NCI-H82 treated with DMSO at 0.1 percent for 48 hours (cell line): ENCODE results near the gene FOXP1.

Source experiments
- DNase-seq: peaks from one replicate; lab custom pipeline; 2025; ENCODE audit not compliant: unreplicated experiment; lab: John Stamatoyannopoulos, UW

Gene FOXP1

DNA sequence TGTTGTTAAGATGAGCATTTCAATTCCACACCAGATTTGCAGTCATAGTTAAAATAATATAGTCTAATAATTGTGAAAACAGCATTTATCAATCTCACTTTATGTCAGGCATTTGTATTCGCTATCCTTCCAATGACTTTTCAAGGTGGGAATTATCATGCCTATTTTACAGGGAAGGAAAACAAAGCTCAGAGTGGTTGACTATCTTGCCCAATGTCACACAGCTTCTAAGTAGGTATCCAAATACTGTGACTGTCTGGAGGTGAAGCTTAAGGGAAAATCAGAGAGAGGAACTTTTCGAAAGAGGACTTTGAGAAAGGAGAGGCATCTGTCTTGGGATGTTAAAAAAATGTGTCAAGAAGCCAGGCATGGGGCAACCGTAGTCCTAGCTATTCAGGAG lies 443.1 kb downstream of the FOXP1 start:
- DNase-seq = no peak

- DNase-seq = no peak
These were observed 444.0 kb downstream of the FOXP1 start for GRCh38 chr3:71139496-71139895.

DNA sequence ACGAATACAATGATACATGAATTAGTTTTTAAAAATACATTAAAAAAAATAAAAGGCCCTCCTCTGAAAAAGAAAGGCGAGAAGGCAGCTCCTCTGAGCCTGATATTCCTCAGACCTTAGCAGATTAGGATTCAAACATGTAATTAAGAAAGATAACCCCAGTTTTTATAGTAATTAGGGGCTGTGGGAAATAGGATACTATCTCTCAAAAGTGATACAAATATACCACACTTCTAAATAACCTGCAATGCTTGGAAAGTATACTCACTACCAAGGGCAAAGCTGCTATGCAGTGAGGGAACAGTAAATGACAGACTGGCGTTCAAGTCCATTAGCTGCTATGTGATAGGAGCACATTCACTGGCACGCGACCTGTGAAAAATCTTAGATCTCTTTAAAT lies 445.1 kb downstream of the FOXP1 start:
- DNase-seq = peak; percentile 31

DNA sequence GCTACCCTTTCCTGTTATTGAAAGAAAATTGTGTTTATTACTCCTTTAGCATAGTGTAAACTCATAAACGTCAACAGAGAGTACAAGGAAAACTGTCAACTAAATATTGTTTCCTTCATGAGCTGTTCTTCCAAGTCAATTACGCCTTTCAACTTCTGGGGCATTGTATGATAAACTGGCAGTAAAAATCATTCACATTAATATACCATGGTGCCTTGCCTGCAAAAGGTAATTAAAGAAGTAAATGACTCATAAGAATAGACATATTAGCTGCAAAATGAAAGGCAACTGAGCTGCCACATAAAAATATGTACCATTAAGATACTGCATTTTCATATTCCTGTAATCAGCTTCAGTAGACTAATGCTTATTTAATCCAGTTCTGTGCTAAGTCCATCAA lies 447.3 kb downstream of the FOXP1 start:
- DNase-seq = no peak

- DNase-seq = no peak
These were observed 448.0 kb downstream of the FOXP1 start for GRCh38 chr3:71135373-71136088.

DNA sequence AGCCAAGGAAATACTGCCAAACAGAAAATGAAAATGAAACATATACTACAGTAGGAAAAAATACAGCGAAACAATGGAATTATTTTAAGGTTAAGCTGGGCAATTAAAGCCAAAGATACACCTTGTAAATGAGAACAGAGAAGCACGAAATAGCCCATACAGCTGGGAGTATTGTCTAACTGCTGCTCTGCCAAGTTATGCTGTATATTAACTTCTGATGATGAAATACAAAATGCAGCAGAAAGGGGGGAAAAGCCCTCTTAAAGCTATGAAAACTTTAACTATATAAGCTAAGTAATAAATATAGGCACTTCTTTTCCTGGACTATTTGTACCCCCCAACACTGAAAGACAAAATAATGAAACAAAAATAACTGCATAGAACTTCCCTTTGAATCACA lies 449.0 kb downstream of the FOXP1 start:
- no peak for DNase-seq

DNA sequence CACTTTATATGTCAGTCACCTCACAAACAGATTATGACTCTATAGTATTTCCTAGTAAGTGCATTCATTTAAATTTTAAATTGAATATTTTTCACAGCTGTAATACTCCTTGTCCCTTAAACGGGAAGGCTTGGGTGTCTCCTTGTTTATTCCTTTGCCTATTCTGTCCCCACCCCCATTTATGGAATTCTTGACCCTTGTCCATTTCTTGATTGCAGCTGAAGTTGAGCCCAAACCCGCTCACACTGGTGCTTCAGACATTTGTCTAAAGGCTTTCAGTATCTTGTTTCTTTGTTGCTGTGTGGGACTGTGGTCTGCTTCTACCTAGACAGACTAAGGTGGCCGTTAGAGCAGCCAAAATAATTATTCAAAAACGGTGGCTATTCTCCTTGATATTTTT lies 449.7 kb downstream of the FOXP1 start:
- no peak for DNase-seq

GRCh38 chr3:71132995-71133730 lies 450.4 kb downstream of the FOXP1 start:
- DNase-seq = no peak

DNA sequence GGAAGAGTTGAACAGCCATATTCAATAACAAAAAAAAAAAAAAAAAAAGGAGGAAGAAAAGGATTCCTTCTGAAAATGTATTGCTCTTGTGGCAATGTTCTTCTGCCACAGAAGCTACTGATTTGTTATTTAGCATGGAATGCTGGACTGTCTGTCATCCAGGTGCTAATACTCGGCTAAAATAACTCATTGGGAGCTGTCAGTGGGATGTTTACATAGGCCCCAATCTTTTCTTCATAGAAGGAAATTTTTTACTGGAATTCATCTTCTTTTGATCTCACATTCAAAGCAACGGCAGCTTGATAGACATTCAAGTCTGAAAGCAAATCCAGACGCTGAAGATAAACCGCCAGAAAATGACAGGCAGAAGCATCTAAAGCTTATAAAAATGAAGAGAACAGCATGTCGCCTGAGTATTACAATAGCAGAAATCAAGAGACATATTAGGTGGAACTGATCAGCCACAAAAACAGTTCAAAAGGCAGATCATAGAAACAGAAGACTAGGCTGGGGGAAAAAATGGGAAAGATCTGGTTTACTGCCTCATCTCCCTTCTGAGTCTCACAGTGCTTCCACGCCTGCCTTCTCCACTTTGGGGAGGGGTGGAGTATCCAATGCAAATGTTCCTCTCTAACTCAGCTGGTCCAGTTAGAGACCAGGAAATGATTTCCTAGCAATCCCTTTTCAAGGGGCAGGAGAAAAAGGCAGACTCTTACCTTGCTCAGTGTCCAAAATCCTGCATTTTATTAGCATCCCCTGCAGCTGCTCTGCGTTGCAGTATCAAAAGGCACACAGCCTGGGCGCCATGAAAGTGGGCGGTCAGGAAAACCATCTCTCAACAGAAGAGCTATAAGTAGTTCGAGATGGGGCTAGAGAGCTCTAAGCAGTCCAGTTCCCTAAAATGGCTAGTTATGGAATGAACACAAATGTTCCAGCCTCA lies 451.9 kb downstream of the FOXP1 start:
- DNase-seq = no peak

- DNase-seq = no peak
These were observed 452.8 kb downstream of the FOXP1 start for GRCh38 chr3:71130471-71131374.

DNA sequence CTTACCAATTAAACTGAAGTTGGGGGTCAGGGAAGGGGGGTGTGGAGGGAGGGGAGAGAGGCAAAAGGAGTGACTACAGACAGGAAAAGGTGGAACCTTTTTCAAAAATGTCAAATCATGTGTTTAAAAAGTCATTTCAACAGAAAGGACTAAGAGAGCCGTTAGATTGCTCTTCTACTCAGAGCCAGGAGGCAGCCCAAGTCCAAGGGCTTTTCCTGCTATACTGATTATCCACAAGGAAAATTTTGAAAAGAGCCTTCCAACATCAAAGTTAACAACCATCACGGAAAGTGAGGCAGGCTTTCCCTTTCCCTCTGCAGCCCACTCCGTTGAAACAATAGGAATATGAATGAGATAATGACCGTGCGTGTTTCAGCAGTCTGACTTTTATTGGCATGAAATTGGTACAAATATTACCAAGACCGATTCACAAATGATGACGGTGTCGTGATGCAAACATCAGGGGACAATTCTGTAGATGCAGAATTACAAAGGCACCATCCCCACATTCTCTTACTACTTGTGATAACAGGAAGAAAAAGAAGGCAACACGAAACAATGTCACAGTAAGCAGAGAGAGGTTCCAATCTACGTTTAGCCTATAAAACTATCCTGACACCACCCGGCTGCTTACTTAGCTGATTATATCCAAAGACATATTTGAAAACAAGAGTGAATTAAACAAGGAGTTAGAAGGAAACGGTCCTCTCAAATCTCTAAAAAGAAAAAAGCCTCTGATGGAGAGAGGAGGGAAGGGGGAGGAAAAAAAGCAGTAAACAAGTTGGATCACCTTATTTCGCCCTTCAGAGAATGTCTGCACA lies 453.7 kb downstream of the FOXP1 start:
- DNase-seq = no peak

GRCh38 chr3:71128961-71129360 lies 454.6 kb downstream of the FOXP1 start:
- no peak for DNase-seq

- no peak for DNase-seq
These were observed 455.7 kb downstream of the FOXP1 start for GRCh38 chr3:71127844-71128243.

GRCh38 chr3:71127052-71127831 lies 456.3 kb downstream of the FOXP1 start:
- DNase-seq = no peak

- DNase-seq = no peak
These were observed 457.8 kb downstream of the FOXP1 start for GRCh38 chr3:71125738-71126137.

- DNase-seq = no peak
These were observed 459.5 kb downstream of the FOXP1 start for GRCh38 chr3:71124048-71124447.

GRCh38 chr3:71122641-71123040 lies 460.9 kb downstream of the FOXP1 start:
- DNase-seq = no peak

GRCh38 chr3:71121429-71122167 lies 461.9 kb downstream of the FOXP1 start:
- no peak for DNase-seq
